ENCODE results near the gene YWHAH. TPM values are rescaled to one million over a fixed set of nuclear protein-coding genes. Genes with fewer than 3 reads are reported as not detected.

YWHAH gene
- polyA plus RNA-seq, 3 donors: 59.5 to 136 (median 132) TPM

DNA sequence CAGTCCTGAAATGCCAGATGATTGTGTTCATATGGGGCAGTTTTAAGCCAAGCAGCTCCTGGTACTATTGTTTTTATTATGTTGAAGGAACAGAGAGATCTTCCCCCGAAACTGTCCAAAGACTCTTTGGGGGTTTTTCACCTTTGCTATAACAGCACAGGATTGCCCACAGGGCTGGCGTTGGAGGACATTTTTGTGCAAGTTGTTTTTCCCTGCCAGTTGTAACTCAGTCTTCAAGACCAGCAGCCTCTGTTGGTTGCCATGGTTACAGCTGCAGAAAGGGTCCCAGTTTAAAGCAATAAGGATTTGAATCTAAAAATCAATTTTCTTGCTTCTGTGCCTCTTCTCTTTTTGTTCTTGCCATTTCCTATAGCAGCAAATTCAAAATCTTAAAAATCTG, 45.4 kb upstream of the YWHAH start:
- Histone ChIP-seq H3K36me3 (replicated peaks in 1 of 2; ENCODE audit: control insufficient read depth in 1 of 2, insufficient read depth in 2 of 2, low read length in 2 of 2) (peaks cover 53 to 90% of the 10 kb centered on the region in 2 donors), H3K27me3 (ENCODE audit: control insufficient read depth in 2 of 2, insufficient read depth in 2 of 2, low read length in 2 of 2) (no peaks in the 10 kb centered on the region), H3K4me2 (replicated peaks; ENCODE audit: extremely low read depth, low read length, poor library complexity, severe bottlenecking) (no peak overlapping the region), H4K20me1 (ENCODE audit: insufficient read depth, low read length) (no peaks in the 10 kb centered on the region), H3K27ac (ENCODE audit: low read depth in 1 of 2, low read length in 2 of 2) (no peak overlapping the region), H2AFZ (ENCODE audit: insufficient read depth, low read depth, low read length, poor library complexity, severe bottlenecking) (no peak overlapping the region), H3K4me1 (ENCODE audit: control insufficient read depth in 1 of 2, insufficient read depth in 2 of 2, low read length in 2 of 2) (no peaks in the 10 kb centered on the region), H3K4me3 (replicated peaks in 1 of 3; ENCODE audit: low read depth in 2 of 3, low read length in 3 of 3) (no peak overlapping the region), H3K9me3 (replicated peaks in 1 of 2; ENCODE audit: control insufficient read depth in 1 of 2, insufficient read depth in 1 of 2, low read length in 2 of 2) (no peaks in the 10 kb centered on the region), H3K9ac (ENCODE audit: insufficient read depth, low read length, poor library complexity, severe bottlenecking) (no peak overlapping the region), H3K79me2 (ENCODE audit: insufficient read depth, low read length) (no peaks in the 10 kb centered on the region)
- no peak overlapping the region for H3K4me3 Mint-ChIP-seq
- intact Hi-C loops (cut with micrococcal nuclease): no loop called here
- peak overlapping the region in 1 of 7 donors; percentile 54 for H3K27ac Mint-ChIP-seq
- H3K4me1 Mint-ChIP-seq: peaks cover 2% of the 10 kb centered on the region
- no peak for DNase-seq
- peaks cover 0 to 2% (median 0%) of the 10 kb centered on the region in 3 donors for H3K27me3 Mint-ChIP-seq (ENCODE audit: low read depth in 3 of 3)
- peaks cover 0 to 1% (median 0%) of the 10 kb centered on the region in 7 donors for H3K9me3 Mint-ChIP-seq
- TF ChIP-seq, protein P1, sequence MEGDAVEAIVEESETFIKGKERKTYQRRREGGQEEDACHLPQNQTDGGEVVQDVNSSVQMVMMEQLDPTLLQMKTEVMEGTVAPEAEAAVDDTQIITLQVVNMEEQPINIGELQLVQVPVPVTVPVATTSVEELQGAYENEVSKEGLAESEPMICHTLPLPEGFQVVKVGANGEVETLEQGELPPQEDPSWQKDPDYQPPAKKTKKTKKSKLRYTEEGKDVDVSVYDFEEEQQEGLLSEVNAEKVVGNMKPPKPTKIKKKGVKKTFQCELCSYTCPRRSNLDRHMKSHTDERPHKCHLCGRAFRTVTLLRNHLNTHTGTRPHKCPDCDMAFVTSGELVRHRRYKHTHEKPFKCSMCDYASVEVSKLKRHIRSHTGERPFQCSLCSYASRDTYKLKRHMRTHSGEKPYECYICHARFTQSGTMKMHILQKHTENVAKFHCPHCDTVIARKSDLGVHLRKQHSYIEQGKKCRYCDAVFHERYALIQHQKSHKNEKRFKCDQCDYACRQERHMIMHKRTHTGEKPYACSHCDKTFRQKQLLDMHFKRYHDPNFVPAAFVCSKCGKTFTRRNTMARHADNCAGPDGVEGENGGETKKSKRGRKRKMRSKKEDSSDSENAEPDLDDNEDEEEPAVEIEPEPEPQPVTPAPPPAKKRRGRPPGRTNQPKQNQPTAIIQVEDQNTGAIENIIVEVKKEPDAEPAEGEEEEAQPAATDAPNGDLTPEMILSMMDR (IDR thresholded peaks at IDR 0.05): no peak
- H3K36me3 Mint-ChIP-seq: peaks cover 63 to 85% of the 10 kb centered on the region in 2 donors
- 100% methylated on average over 2 of the region's 2 CpGs for WGBS (ENCODE audit: insufficient coverage)

DNA sequence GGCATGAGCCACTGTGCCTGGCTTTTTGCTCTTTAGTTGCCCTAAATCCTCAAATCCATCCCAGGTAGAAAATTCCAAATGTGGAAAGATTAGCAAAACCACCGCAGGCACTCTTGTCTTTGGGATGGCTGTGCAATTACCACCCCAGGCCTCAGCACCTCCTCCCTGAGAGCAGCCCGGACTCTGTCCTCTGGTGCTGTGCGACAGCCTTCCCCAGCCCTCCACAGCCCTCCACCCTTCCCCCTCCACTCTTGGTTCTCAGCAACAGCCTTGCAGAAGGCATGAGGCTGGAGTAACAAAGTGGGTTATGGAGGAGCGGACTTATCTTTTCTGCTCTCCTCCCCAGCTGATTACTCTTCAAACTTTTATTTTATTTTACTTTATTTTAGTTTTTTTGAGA, 44.7 kb upstream of the YWHAH start:
- no peak overlapping the region for H2AFZ ChIP-seq (ENCODE audit: insufficient read depth, low read depth, low read length, poor library complexity, severe bottlenecking)
- DNase-seq: no peak
- no peaks in the 10 kb centered on the region for H3K4me1 ChIP-seq (ENCODE audit: control insufficient read depth in 1 of 2, insufficient read depth in 2 of 2, low read length in 2 of 2)
- no peak overlapping the region for H3K27ac ChIP-seq (ENCODE audit: low read depth in 1 of 2, low read length in 2 of 2)
- TF ChIP-seq, protein P1 (IDR thresholded peaks at IDR 0.05): no peak
- H3K27ac Mint-ChIP-seq: peak overlapping the region in 2 of 7 donors; percentile 37 to 54
- H3K4me1 Mint-ChIP-seq: peaks cover 2% of the 10 kb centered on the region
- H3K27me3 Mint-ChIP-seq (ENCODE audit: low read depth in 3 of 3): peaks cover 0 to 2% (median 0%) of the 10 kb centered on the region in 3 donors
- H3K36me3 Mint-ChIP-seq: peaks cover 63 to 84% of the 10 kb centered on the region in 2 donors
- intact Hi-C loops (cut with micrococcal nuclease): no loop called here
- H4K20me1 ChIP-seq (ENCODE audit: insufficient read depth, low read length): no peaks in the 10 kb centered on the region
- H3K4me2 ChIP-seq (replicated peaks; ENCODE audit: extremely low read depth, low read length, poor library complexity, severe bottlenecking): no peak overlapping the region
- no peak overlapping the region for H3K4me3 ChIP-seq (replicated peaks in 1 of 3; ENCODE audit: low read depth in 2 of 3, low read length in 3 of 3)
- WGBS (ENCODE audit: insufficient coverage): 100% methylated on average over 2 of the region's 4 CpGs
- H3K9me3 Mint-ChIP-seq: peaks cover 0 to 1% (median 0%) of the 10 kb centered on the region in 7 donors
- no peaks in the 10 kb centered on the region for H3K79me2 ChIP-seq (ENCODE audit: insufficient read depth, low read length)
- H3K9ac ChIP-seq (ENCODE audit: insufficient read depth, low read length, poor library complexity, severe bottlenecking): no peak overlapping the region
- H3K36me3 ChIP-seq (replicated peaks in 1 of 2; ENCODE audit: control insufficient read depth in 1 of 2, insufficient read depth in 2 of 2, low read length in 2 of 2): peaks cover 56 to 90% of the 10 kb centered on the region in 2 donors
- H3K4me3 Mint-ChIP-seq: no peak overlapping the region
- H3K9me3 ChIP-seq (replicated peaks in 1 of 2; ENCODE audit: control insufficient read depth in 1 of 2, insufficient read depth in 1 of 2, low read length in 2 of 2): no peaks in the 10 kb centered on the region
- no peaks in the 10 kb centered on the region for H3K27me3 ChIP-seq (ENCODE audit: control insufficient read depth in 2 of 2, insufficient read depth in 2 of 2, low read length in 2 of 2)

Measured in CD14-positive monocyte (primary cell).